ENCODE measurements around the gene TLE4.

Gene TLE4

DNA sequence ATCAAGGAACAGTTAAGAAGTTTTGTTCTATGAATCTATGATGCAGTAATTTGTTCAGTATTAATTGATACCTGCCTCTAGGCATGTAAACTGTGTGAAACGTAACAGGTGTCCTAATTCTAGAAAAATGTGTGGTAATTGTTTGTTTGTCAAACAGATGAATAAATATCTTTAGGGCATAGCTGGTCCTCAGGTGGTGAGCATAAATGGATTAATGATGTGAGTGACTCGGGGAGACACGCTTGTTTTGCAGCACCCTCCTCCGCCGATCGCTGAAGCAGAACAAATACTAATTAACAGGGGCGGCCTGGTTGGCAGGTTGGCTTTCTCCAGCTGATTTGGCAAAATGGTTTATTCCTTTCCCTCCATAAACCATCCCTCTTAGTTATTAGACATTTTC is 88.8 kb downstream of the TLE4 start:
- TF ChIP-seq, protein P1, sequence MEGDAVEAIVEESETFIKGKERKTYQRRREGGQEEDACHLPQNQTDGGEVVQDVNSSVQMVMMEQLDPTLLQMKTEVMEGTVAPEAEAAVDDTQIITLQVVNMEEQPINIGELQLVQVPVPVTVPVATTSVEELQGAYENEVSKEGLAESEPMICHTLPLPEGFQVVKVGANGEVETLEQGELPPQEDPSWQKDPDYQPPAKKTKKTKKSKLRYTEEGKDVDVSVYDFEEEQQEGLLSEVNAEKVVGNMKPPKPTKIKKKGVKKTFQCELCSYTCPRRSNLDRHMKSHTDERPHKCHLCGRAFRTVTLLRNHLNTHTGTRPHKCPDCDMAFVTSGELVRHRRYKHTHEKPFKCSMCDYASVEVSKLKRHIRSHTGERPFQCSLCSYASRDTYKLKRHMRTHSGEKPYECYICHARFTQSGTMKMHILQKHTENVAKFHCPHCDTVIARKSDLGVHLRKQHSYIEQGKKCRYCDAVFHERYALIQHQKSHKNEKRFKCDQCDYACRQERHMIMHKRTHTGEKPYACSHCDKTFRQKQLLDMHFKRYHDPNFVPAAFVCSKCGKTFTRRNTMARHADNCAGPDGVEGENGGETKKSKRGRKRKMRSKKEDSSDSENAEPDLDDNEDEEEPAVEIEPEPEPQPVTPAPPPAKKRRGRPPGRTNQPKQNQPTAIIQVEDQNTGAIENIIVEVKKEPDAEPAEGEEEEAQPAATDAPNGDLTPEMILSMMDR (IDR thresholded peaks at IDR 0.05; ENCODE audit: low read depth, low read length, missing control alignments) = no peak
- DNase-seq (ENCODE audit: extremely low read depth, low read depth) = no peak
- H3K4me3 ChIP-seq (replicated peaks; ENCODE audit: low read depth, low read length) = no peak overlapping the region

GRCh38 chr9:79661279-79661678 is 89.5 kb downstream of the TLE4 start:
- TF ChIP-seq, protein P1 (IDR thresholded peaks at IDR 0.05; ENCODE audit: low read depth, low read length, missing control alignments) = no peak
- no peak for DNase-seq (ENCODE audit: extremely low read depth, low read depth)
- no peak overlapping the region for H3K4me3 ChIP-seq (replicated peaks; ENCODE audit: low read depth, low read length)

DNA sequence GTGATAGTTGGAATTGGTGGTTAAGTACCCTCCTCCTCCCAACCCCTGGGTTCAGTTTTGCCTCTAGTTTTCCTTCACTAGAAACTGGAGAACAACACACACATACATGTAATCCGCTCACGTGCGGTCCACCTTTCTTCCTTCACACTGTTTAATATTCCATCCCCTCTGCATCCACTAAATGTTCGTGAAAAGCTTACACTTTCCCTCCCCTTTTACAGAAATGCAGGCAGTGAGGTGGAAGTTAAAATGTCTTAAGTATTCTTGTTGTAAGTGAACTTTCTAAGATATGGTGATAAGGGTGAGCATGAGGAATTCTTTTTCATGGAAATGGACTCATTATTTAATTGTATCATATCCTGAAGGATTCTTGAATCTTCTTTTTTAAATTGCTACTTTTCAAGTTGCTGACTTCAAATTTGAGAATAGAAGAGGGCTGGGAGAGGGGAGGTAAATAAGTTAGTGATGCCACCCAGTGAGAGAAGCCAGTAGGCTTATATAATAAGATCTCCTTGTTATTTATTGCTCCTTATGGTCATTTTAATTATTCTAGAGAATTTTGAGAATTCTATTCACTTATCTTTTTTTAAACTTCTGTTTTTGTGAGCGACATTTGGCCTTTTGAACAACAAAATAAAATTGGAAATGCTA is 90.2 kb downstream of the TLE4 start:
- no peak for DNase-seq (ENCODE audit: extremely low read depth, low read depth)
- no peak overlapping the region for H3K4me3 ChIP-seq (replicated peaks; ENCODE audit: low read depth, low read length)
- TF ChIP-seq, protein P1 (IDR thresholded peaks at IDR 0.05; ENCODE audit: low read depth, low read length, missing control alignments) = no peak

DNA sequence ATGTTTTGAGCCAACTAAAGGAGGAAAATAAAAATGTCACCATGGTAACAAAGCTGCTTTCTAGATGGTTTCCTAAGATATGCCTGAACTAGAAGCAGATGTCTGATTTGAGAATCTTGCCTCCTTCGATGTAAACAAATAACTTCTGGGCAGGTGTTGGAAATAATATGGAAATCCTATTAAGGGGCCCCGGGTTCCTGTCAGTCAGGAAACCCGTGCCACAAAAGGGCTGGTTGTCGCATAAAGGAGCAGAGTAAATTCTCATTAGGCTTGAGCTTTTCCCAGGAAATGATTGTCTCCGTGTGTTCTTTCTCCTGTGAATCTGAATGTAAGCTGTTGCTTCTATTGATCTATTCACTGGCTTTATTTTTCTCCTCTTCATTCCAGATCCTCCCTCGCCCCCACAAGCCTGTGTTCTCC is 90.8 kb downstream of the TLE4 start:
- peak; percentile 64 for DNase-seq (ENCODE audit: extremely low read depth, low read depth)
- no peak overlapping the region for H3K4me3 ChIP-seq (replicated peaks; ENCODE audit: low read depth, low read length)
- TF ChIP-seq, protein P1 (IDR thresholded peaks at IDR 0.05; ENCODE audit: low read depth, low read length, missing control alignments) = no peak

DNA sequence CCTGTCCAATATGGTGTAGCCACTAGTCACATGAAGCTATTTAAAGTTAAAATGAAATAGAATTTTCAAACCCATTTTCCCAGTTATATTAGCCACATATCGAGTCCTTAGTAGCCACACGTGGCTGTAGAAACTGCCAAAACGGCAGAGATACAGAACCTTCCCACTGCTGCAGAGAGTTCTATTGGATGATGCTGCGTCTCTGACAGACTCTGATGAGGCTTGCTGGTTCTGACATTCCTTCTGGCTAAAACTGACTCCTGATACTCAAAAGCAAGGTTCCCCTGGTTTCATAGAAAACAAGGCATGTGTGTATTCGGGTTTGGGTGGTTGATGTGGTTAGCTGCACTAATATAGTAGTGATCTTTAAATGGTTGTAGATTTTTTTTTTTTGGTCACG is 91.5 kb downstream of the TLE4 start:
- TF ChIP-seq, protein P1 (IDR thresholded peaks at IDR 0.05; ENCODE audit: low read depth, low read length, missing control alignments) = no peak
- no peak for DNase-seq (ENCODE audit: extremely low read depth, low read depth)
- H3K4me3 ChIP-seq (replicated peaks; ENCODE audit: low read depth, low read length) = no peak overlapping the region

DNA sequence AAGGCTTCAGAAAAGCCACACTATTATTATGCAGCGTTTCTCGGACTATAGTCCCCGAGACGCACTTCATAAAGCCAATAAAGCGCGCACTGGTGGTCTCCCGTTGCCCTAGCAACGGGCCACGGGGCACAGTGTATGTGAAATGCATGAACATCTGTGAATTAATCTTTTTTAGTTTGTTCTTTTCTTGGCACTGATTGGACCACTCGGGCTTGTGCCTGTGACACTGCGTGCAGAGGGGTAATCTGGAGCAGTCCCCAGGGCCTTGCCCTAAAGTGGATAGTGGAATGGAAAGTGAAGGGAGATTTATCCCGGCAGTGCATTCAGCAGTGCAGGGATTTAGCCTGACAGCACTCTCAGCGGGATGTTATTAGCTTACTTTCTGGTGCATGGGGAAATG is 92.1 kb downstream of the TLE4 start:
- H3K4me3 ChIP-seq (replicated peaks; ENCODE audit: low read depth, low read length) = no peak overlapping the region
- TF ChIP-seq, protein P1 (IDR thresholded peaks at IDR 0.05; ENCODE audit: low read depth, low read length, missing control alignments) = no peak
- no peak for DNase-seq (ENCODE audit: extremely low read depth, low read depth)

DNA sequence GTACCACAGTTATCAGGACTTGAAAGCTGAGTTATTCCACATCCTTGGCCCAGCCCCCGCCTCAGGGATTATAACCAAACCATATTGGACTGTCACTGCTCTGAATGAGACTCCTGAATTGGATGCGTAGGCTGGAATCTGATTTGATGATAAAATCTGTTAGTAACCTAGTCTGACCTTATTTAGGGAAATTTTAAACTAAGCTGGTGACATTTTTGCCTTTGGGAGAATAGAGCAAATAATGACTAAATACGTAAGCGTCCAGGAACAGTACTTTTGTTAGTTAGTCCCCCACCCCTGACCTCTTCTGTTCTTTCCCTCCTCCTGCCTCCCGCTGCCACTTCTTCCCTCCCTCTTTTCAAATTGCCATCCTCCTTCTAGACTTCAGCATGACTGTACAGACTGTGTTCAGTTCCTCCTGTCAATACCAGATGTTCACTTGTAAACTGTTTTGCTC is 92.6 kb downstream of the TLE4 start:
- H3K4me3 ChIP-seq (replicated peaks; ENCODE audit: low read depth, low read length) = no peak overlapping the region
- no peak for DNase-seq (ENCODE audit: extremely low read depth, low read depth)
- TF ChIP-seq, protein P1 (IDR thresholded peaks at IDR 0.05; ENCODE audit: low read depth, low read length, missing control alignments) = no peak

Data from HFF-Myc (cell line).